WTC11 (cell line): ENCODE measurements around the gene CAMK2G. TPM values are rescaled to one million over a fixed set of nuclear protein-coding genes. Genes with fewer than 3 reads are reported as not detected.

Source experiments
- ATF1 ChIP-seq: sonication (generic); formaldehyde crosslinking; IDR thresholded peaks from 2 replicates; pipeline ENCODE4 v1.8.1; 2023; ENCODE audit warnings: mild to moderate bottlenecking, moderate library complexity, missing genetic modification reagents
- EMX1 ChIP-seq: fragments of 250-450 bp; sonication (Bioruptor Pico); IDR thresholded peaks from 2 replicates; pipeline ENCODE4 v1.8.0; 2021; ENCODE audit warnings: mild to moderate bottlenecking
- ESRRA ChIP-seq: sonication (generic); formaldehyde crosslinking; IDR thresholded peaks from 2 replicates; pipeline ENCODE4 v1.8.1; 2022; ENCODE audit warnings: mild to moderate bottlenecking, missing genetic modification reagents, borderline replicate concordance
- GRHL2 ChIP-seq: fragments of 250-450 bp; sonication (Bioruptor Pico); IDR thresholded peaks from 2 replicates; pipeline ENCODE4 v1.8.0; 2022; ENCODE audit warnings: mild to moderate bottlenecking, moderate library complexity; ENCODE audit not compliant: insufficient replicate concordance, severe bottlenecking
- JAZF1 ChIP-seq: fragments of 250-450 bp; sonication (Bioruptor Pico); IDR thresholded peaks from 2 replicates; pipeline ENCODE4 v1.9.0; 2021; ENCODE audit warnings: moderate library complexity, mild to moderate bottlenecking, inconsistent platforms
- MYBL2 ChIP-seq: sonication (generic); formaldehyde crosslinking; IDR thresholded peaks from 2 replicates; pipeline ENCODE4 v1.8.1; 2023; ENCODE audit warnings: mild to moderate bottlenecking, moderate library complexity, missing genetic modification reagents
- NR1H2 ChIP-seq: sonication (generic); formaldehyde crosslinking; IDR thresholded peaks from 2 replicates; pipeline ENCODE4 v1.9.0; 2021; ENCODE audit warnings: mild to moderate bottlenecking, moderate library complexity, missing genetic modification reagents
- NR3C1 ChIP-seq: sonication (generic); formaldehyde crosslinking; conservative IDR thresholded peaks from 2 replicates; pipeline ENCODE4 v1.8.1; 2023; ENCODE audit warnings: low read depth, mild to moderate bottlenecking, missing genetic modification reagents
- PRRX2 ChIP-seq: fragments of 250-450 bp; sonication (Bioruptor Pico); IDR thresholded peaks from 2 replicates; pipeline ENCODE4 v1.8.0; 2021; ENCODE audit warnings: mild to moderate bottlenecking
- ZNF232 ChIP-seq: sonication (generic); formaldehyde crosslinking; IDR thresholded peaks from 2 replicates; pipeline ENCODE4 v1.8.0; 2022; ENCODE audit warnings: mild to moderate bottlenecking, missing genetic modification reagents
- total RNA-seq: library from RNA; stranded (reverse); gene quantifications from 3 replicates; pipeline ENCODE4 v1.2.3, GENCODE V29; 2021
- TF ChIP-seq, protein P1 (sequence below): sonication (generic); formaldehyde crosslinking; IDR thresholded peaks from 2 replicates; pipeline ENCODE4 v1.8.0; 2023; ENCODE audit warnings: mild to moderate bottlenecking, missing genetic modification reagents
- TF ChIP-seq, protein P2 (sequence below): sonication (generic); formaldehyde crosslinking; IDR thresholded peaks from 2 replicates; pipeline ENCODE4 v1.8.0; 2022; ENCODE audit warnings: mild to moderate bottlenecking, missing genetic modification reagents
- TF ChIP-seq, protein P3 (sequence below): sonication (generic); formaldehyde crosslinking; IDR thresholded peaks from 2 replicates; pipeline ENCODE4 v1.8.1; 2023; ENCODE audit warnings: mild to moderate bottlenecking, moderate library complexity, missing genetic modification reagents
- TF ChIP-seq, protein P4 (sequence below): sonication (generic); formaldehyde crosslinking; IDR thresholded peaks from 2 replicates; pipeline ENCODE4 v1.8.1; 2023; ENCODE audit warnings: mild to moderate bottlenecking, missing genetic modification reagents, borderline replicate concordance
- TF ChIP-seq, protein P5 (sequence below): sonication (generic); formaldehyde crosslinking; IDR thresholded peaks from 2 replicates; pipeline ENCODE4 v1.8.1; 2023; ENCODE audit warnings: mild to moderate bottlenecking, missing genetic modification reagents
- TF ChIP-seq, protein P6 (sequence below): sonication (generic); formaldehyde crosslinking; IDR thresholded peaks from 2 replicates; pipeline ENCODE4 v1.8.1; 2022; ENCODE audit warnings: low read depth, mild to moderate bottlenecking, moderate library complexity, missing genetic modification reagents, borderline replicate concordance
- TF ChIP-seq, protein P7 (sequence below): sonication (generic); formaldehyde crosslinking; IDR thresholded peaks from 2 replicates; pipeline ENCODE4 v1.8.0; 2023; ENCODE audit warnings: missing genetic modification reagents
- TF ChIP-seq, protein P8 (sequence below): sonication (generic); formaldehyde crosslinking; IDR thresholded peaks from 2 replicates; pipeline ENCODE4 v1.8.0; 2022; ENCODE audit warnings: mild to moderate bottlenecking, missing genetic modification reagents
- TF ChIP-seq, protein P9 (sequence below): sonication (generic); formaldehyde crosslinking; IDR thresholded peaks from 2 replicates; pipeline ENCODE4 v1.8.1; 2022; ENCODE audit warnings: low read depth, missing genetic modification reagents, borderline replicate concordance
- TF ChIP-seq, protein P10 (sequence below): sonication (generic); formaldehyde crosslinking; conservative IDR thresholded peaks from 2 replicates; pipeline ENCODE4 v1.8.1; 2022; ENCODE audit warnings: mild to moderate bottlenecking, missing genetic modification reagents
- TF ChIP-seq, protein P11 (sequence below): sonication (generic); formaldehyde crosslinking; IDR thresholded peaks from 2 replicates; pipeline ENCODE4 v1.8.1; 2022; ENCODE audit warnings: mild to moderate bottlenecking, moderate library complexity, missing genetic modification reagents

The CAMK2G gene
- total RNA-seq, 1 experiment from 2014 or later = 34.9 TPM

DNA sequence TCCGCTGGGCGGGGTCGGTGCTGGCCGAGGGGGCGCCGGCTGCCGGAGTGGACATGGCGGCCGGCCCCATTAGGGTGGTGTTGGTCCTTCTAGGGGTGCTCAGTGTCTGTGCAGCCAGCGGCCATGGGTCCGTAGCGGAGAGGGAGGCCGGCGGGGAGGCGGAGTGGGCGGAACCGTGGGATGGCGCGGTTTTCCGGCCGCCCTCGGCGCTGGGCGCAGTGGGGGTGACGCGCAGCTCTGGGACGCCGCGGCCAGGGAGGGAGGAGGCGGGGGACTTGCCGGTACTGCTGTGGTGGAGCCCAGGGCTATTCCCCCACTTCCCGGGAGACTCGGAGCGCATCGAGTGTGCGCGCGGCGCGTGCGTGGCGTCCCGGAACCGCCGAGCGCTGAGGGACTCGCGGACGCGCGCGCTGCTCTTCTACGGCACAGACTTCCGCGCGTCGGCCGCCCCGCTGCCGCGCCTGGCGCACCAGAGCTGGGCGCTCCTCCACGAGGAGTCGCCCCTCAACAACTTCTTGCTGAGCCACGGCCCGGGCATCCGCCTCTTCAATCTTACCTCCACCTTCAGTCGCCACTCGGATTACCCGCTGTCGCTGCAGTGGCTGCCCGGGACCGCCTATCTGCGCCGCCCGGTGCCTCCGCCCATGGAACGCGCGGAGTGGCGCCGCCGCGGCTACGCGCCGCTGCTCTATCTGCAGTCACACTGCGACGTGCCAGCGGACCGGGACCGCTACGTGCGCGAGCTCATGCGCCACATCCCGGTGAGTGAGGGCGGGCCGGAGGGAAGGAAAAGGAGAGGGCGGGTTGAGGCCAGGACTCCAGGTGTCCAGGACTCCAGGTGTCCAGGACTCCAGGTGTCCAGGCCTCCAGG, 101.8 kb downstream of the CAMK2G start (continued):
- TF ChIP-seq, protein P1, sequence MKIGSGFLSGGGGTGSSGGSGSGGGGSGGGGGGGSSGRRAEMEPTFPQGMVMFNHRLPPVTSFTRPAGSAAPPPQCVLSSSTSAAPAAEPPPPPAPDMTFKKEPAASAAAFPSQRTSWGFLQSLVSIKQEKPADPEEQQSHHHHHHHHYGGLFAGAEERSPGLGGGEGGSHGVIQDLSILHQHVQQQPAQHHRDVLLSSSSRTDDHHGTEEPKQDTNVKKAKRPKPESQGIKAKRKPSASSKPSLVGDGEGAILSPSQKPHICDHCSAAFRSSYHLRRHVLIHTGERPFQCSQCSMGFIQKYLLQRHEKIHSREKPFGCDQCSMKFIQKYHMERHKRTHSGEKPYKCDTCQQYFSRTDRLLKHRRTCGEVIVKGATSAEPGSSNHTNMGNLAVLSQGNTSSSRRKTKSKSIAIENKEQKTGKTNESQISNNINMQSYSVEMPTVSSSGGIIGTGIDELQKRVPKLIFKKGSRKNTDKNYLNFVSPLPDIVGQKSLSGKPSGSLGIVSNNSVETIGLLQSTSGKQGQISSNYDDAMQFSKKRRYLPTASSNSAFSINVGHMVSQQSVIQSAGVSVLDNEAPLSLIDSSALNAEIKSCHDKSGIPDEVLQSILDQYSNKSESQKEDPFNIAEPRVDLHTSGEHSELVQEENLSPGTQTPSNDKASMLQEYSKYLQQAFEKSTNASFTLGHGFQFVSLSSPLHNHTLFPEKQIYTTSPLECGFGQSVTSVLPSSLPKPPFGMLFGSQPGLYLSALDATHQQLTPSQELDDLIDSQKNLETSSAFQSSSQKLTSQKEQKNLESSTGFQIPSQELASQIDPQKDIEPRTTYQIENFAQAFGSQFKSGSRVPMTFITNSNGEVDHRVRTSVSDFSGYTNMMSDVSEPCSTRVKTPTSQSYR (CRISPR knock-in tag) = no peak
- TF ChIP-seq, protein P2, sequence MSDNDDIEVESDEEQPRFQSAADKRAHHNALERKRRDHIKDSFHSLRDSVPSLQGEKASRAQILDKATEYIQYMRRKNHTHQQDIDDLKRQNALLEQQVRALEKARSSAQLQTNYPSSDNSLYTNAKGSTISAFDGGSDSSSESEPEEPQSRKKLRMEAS (CRISPR knock-in tag) = peak; percentile 46
- TF ChIP-seq GRHL2 (CRISPR knock-in tag) (no peak), PRRX2 (CRISPR knock-in tag) (0 out of 2 replicates have a peak, but pooled peaks have one; percentile 81), JAZF1 (no peak), ATF1 (no peak), NR3C1 (CRISPR knock-in tag) (no peak), ESRRA (CRISPR knock-in tag) (no peak), NR1H2 (no peak), ZNF232 (CRISPR knock-in tag) (no peak), EMX1 (CRISPR knock-in tag) (peak; percentile 79; the same call in 1 of the 2 replicates), MYBL2 (CRISPR knock-in tag) (peak; percentile 66)
- TF ChIP-seq, protein P3, sequence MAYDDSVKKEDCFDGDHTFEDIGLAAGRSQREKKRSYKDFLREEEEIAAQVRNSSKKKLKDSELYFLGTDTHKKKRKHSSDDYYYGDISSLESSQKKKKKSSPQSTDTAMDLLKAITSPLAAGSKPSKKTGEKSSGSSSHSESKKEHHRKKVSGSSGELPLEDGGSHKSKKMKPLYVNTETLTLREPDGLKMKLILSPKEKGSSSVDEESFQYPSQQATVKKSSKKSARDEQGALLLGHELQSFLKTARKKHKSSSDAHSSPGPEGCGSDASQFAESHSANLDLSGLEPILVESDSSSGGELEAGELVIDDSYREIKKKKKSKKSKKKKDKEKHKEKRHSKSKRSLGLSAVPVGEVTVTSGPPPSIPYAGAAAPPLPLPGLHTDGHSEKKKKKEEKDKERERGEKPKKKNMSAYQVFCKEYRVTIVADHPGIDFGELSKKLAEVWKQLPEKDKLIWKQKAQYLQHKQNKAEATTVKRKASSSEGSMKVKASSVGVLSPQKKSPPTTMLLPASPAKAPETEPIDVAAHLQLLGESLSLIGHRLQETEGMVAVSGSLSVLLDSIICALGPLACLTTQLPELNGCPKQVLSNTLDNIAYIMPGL (CRISPR knock-in tag) = peak; percentile 24
- TF ChIP-seq, protein P4, sequence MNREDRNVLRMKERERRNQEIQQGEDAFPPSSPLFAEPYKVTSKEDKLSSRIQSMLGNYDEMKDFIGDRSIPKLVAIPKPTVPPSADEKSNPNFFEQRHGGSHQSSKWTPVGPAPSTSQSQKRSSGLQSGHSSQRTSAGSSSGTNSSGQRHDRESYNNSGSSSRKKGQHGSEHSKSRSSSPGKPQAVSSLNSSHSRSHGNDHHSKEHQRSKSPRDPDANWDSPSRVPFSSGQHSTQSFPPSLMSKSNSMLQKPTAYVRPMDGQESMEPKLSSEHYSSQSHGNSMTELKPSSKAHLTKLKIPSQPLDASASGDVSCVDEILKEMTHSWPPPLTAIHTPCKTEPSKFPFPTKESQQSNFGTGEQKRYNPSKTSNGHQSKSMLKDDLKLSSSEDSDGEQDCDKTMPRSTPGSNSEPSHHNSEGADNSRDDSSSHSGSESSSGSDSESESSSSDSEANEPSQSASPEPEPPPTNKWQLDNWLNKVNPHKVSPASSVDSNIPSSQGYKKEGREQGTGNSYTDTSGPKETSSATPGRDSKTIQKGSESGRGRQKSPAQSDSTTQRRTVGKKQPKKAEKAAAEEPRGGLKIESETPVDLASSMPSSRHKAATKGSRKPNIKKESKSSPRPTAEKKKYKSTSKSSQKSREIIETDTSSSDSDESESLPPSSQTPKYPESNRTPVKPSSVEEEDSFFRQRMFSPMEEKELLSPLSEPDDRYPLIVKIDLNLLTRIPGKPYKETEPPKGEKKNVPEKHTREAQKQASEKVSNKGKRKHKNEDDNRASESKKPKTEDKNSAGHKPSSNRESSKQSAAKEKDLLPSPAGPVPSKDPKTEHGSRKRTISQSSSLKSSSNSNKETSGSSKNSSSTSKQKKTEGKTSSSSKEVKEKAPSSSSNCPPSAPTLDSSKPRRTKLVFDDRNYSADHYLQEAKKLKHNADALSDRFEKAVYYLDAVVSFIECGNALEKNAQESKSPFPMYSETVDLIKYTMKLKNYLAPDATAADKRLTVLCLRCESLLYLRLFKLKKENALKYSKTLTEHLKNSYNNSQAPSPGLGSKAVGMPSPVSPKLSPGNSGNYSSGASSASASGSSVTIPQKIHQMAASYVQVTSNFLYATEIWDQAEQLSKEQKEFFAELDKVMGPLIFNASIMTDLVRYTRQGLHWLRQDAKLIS (CRISPR knock-in tag) = 0 out of 2 replicates have a peak, but pooled peaks have one; percentile 73
- TF ChIP-seq, protein P5, sequence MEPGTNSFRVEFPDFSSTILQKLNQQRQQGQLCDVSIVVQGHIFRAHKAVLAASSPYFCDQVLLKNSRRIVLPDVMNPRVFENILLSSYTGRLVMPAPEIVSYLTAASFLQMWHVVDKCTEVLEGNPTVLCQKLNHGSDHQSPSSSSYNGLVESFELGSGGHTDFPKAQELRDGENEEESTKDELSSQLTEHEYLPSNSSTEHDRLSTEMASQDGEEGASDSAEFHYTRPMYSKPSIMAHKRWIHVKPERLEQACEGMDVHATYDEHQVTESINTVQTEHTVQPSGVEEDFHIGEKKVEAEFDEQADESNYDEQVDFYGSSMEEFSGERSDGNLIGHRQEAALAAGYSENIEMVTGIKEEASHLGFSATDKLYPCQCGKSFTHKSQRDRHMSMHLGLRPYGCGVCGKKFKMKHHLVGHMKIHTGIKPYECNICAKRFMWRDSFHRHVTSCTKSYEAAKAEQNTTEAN (CRISPR knock-in tag) = no peak
- TF ChIP-seq, protein P6, sequence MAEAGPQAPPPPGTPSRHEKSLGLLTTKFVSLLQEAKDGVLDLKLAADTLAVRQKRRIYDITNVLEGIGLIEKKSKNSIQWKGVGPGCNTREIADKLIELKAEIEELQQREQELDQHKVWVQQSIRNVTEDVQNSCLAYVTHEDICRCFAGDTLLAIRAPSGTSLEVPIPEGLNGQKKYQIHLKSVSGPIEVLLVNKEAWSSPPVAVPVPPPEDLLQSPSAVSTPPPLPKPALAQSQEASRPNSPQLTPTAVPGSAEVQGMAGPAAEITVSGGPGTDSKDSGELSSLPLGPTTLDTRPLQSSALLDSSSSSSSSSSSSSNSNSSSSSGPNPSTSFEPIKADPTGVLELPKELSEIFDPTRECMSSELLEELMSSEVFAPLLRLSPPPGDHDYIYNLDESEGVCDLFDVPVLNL (CRISPR knock-in tag) = no peak
- TF ChIP-seq, protein P7, sequence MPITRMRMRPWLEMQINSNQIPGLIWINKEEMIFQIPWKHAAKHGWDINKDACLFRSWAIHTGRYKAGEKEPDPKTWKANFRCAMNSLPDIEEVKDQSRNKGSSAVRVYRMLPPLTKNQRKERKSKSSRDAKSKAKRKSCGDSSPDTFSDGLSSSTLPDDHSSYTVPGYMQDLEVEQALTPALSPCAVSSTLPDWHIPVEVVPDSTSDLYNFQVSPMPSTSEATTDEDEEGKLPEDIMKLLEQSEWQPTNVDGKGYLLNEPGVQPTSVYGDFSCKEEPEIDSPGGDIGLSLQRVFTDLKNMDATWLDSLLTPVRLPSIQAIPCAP (CRISPR knock-in tag) = no peak; the same call in 1 of the 2 replicates
- TF ChIP-seq, protein P8, sequence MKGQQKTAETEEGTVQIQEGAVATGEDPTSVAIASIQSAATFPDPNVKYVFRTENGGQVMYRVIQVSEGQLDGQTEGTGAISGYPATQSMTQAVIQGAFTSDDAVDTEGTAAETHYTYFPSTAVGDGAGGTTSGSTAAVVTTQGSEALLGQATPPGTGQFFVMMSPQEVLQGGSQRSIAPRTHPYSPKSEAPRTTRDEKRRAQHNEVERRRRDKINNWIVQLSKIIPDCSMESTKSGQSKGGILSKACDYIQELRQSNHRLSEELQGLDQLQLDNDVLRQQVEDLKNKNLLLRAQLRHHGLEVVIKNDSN (CRISPR knock-in tag) = no peak; the same call in 1 of the 2 replicates
- TF ChIP-seq, protein P9, sequence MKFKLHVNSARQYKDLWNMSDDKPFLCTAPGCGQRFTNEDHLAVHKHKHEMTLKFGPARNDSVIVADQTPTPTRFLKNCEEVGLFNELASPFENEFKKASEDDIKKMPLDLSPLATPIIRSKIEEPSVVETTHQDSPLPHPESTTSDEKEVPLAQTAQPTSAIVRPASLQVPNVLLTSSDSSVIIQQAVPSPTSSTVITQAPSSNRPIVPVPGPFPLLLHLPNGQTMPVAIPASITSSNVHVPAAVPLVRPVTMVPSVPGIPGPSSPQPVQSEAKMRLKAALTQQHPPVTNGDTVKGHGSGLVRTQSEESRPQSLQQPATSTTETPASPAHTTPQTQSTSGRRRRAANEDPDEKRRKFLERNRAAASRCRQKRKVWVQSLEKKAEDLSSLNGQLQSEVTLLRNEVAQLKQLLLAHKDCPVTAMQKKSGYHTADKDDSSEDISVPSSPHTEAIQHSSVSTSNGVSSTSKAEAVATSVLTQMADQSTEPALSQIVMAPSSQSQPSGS = no peak
- TF ChIP-seq, protein P10, sequence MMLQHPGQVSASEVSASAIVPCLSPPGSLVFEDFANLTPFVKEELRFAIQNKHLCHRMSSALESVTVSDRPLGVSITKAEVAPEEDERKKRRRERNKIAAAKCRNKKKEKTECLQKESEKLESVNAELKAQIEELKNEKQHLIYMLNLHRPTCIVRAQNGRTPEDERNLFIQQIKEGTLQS (CRISPR knock-in tag) = no peak
- TF ChIP-seq, protein P11, sequence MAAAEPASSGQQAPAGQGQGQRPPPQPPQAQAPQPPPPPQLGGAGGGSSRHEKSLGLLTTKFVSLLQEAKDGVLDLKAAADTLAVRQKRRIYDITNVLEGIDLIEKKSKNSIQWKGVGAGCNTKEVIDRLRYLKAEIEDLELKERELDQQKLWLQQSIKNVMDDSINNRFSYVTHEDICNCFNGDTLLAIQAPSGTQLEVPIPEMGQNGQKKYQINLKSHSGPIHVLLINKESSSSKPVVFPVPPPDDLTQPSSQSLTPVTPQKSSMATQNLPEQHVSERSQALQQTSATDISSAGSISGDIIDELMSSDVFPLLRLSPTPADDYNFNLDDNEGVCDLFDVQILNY = no peak; the same call in 1 of the 2 replicates
